B cell (primary cell): Measurements from ENCODE around the gene PTX4.

ENCODE experiments used
- EZH2 ChIP-seq: IDR thresholded peaks from 2 replicates; pipeline ENCODE4 v1.6.1; 2012; ENCODE audit warnings: borderline replicate concordance, low read depth, mild to moderate bottlenecking, moderate library complexity, low read length; ENCODE audit not compliant: insufficient read depth, poor library complexity, severe bottlenecking
- TF ChIP-seq, protein P1 (sequence below): fragments of 200-600 bp; IDR thresholded peaks from one replicate; pipeline ENCODE4 v1.8.0; 2022; ENCODE audit warnings: antibody characterized with exemption, mild to moderate bottlenecking

DNA sequence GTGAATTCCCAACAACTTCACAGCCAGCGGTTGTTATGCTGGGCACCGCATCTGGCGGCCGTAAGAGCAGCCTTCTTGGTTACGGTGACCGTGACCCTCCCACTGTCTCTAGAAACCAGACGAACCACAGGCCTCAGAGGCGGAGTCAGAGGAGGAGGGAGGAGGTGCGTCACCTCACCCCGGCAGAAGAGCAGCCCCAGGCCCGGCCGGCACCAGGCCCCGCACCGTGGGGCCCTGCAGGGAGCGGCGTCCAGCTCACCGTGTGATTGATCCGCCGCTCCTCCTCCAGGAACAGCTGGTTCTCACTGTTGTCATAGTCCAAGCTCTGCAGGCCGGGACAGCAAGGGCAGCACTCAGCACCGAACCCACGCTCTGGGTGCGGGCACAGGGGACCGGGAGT lies 27.6 kb downstream of the PTX4 start:
- TF ChIP-seq, protein P1, sequence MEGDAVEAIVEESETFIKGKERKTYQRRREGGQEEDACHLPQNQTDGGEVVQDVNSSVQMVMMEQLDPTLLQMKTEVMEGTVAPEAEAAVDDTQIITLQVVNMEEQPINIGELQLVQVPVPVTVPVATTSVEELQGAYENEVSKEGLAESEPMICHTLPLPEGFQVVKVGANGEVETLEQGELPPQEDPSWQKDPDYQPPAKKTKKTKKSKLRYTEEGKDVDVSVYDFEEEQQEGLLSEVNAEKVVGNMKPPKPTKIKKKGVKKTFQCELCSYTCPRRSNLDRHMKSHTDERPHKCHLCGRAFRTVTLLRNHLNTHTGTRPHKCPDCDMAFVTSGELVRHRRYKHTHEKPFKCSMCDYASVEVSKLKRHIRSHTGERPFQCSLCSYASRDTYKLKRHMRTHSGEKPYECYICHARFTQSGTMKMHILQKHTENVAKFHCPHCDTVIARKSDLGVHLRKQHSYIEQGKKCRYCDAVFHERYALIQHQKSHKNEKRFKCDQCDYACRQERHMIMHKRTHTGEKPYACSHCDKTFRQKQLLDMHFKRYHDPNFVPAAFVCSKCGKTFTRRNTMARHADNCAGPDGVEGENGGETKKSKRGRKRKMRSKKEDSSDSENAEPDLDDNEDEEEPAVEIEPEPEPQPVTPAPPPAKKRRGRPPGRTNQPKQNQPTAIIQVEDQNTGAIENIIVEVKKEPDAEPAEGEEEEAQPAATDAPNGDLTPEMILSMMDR: no peak
- TF ChIP-seq EZH2: no peak
